Measurements from ENCODE around the gene FPR1. TPM values are rescaled to one million over a fixed set of nuclear protein-coding genes. Genes with fewer than 3 reads are reported as not detected.

The FPR1 gene, protein sequence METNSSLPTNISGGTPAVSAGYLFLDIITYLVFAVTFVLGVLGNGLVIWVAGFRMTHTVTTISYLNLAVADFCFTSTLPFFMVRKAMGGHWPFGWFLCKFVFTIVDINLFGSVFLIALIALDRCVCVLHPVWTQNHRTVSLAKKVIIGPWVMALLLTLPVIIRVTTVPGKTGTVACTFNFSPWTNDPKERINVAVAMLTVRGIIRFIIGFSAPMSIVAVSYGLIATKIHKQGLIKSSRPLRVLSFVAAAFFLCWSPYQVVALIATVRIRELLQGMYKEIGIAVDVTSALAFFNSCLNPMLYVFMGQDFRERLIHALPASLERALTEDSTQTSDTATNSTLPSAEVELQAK
- 0.44 and 0.86 TPM in 2 replicates for total RNA-seq

DNA sequence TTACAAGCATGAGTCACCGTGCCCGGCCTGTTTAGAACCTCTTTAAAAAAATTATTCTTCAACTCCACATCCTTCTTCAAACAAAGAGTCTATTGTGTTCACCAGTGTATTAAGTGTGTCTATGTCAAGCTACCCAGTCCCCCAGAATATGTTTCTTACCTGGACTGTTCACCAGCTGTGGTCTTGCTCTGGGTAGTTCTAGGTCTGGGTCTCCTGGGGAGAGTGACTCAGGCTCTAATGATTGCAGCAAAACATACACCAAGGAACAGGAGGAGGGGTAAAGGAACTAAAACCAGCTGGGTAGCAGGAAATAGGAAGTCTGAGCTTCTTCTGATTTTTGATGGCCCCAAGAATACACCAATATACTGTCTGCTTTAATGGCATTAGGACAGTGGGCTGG is at the start of gene FPR1:
Gene FPR1 (minus strand): TSS at position 224 of the 400 bp plus-strand sequence. CDS start 4,884 bp downstream, outside the sequence.

DNA sequence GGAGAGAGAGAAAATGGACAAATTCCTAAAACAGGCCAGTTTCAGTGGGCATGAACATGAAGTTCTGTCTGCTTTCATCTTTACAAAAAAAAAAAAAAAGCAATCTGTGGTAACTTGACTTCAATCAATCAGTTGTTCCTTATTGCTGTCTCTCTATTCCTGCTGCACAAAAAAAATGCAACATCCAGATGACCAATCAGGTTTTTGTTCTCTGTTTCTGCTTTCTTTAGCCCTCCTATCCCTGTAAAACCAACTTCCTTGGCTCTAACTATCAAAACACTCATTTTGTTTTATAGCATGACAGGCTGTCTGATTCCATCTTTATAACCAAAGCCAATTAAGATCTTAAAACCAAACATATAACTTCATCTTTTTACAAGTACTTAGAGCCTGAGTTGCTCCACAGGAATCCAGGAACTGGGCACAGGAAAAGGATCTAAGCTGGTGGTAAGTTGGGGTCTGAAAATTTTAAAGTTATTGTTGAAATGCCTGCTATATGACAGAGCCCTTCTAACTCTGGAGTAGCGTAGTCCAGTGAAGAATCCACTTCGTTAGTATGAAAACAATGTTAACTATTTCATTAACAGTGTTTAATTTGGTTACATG is 43.3 kb upstream of the FPR1 start, which contains the start of gene FPR3:
Gene FPR3 (plus strand): TSS at position 273 of the 606 bp plus-strand sequence. CDS start 28,592 bp downstream, outside the sequence.

DNA sequence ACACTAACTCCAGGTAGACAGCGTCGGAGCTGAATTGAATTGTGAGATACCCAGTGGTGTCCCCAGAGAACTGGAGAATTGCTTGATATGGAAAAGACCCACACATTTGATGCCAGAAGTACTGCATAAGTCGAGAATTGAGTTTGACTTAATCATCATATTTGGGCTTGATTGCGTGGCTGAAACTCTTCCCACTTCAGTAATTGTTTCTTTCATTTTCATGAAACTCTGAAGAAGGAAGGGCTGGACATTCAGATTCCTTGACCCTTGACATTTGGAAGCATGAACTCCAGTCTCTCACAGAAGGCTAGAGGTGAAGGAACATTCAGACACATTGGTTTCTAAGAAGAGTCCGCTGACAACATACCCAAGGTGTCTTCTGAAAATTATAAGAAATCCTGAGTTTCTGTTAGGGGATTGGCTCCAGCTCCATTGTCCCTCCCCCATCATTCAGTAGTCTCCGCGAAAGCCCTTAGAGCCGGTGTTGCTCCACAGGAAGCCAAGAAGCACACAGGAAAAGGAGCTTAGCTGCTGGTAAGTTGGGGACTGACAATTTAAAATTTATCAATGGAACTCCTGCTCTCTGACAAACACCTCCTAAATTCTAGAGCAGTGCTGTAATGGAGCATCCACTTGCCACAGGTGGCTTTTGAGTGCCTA is 9.1 kb upstream of the FPR1 start, which contains the start of gene FPR2:
Gene FPR2 (plus strand): TSS at position 484 of the 660 bp plus-strand sequence. CDS start 7,479 bp downstream, outside the sequence.

Other genes starting within 250 kb of the FPR1 start
- not detected in 2 replicates for gene SIGLEC6, start 220.2 kb downstream of the FPR1 start, total RNA-seq
- 8.5 and 31.2 TPM in 2 replicates for gene ZNF175, start 180.6 kb downstream of the FPR1 start, total RNA-seq
- not detected in 2 replicates for gene SIGLEC5, start 121.5 kb downstream of the FPR1 start, total RNA-seq
- not detected in 2 replicates for gene SIGLEC14, start 105.1 kb downstream of the FPR1 start, total RNA-seq
- 9.9 and 17.1 TPM in 2 replicates for gene SPACA6, start 58.5 kb downstream of the FPR1 start, total RNA-seq
- gene HAS1, start 27.9 kb downstream of the FPR1 start, total RNA-seq, result under 0.01 and 0.14 TPM in 2 replicates
- not detected in 2 replicates for gene FPR2, start 9.3 kb upstream of the FPR1 start, total RNA-seq
- 0.43 TPM in 1 of 2 replicates, not detected in the other for gene FPR3, start 43.3 kb upstream of the FPR1 start, total RNA-seq
- 5.3 and 5.5 TPM in 2 replicates for gene ZNF577, start 136.1 kb upstream of the FPR1 start, total RNA-seq
- 6.3 and 10.3 TPM in 2 replicates for gene ZNF649, start 153.1 kb upstream of the FPR1 start, total RNA-seq
- gene ZNF613, start 175.6 kb upstream of the FPR1 start, total RNA-seq, result 5.7 and 6.1 TPM in 2 replicates
- gene ZNF350, start 235.0 kb upstream of the FPR1 start, total RNA-seq, result 7.3 and 10.9 TPM in 2 replicates